ENCODE data around the gene PDX1.

Gene PDX1

DNA sequence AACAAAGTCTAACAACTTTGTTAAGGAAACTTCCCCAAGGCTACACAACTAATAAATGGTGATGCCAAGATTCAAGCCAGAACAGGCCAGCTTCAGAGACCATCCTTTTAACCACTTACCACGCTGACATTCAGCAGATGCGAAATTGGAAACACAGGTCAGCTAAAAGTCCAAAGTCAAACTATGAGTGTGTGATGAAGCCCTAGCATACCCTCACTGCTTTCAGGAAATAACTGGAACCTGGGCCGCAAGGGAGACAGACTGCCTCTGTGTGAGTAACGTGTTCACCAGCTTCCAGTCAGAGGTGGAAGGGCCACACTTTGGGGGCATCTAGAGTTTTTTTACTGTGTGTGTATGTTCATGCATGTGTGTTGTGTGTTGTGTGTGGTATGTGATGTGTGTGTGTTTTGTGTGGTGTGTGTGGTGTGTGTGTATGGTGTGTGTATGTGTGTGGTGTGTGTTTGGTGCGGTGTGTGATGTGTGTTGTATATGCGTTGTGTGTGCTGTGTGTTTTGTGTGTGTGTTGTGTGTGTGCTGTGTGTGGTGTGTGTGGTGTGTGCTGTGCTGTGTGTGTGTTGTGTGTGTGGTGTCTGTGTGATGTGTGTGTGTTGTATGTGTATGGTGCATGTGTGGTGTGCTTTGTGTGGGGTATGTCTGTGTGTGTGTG, 12.5 kb upstream of the PDX1 start:
- no peak for DNase-seq
- TF ChIP-seq, protein P1, sequence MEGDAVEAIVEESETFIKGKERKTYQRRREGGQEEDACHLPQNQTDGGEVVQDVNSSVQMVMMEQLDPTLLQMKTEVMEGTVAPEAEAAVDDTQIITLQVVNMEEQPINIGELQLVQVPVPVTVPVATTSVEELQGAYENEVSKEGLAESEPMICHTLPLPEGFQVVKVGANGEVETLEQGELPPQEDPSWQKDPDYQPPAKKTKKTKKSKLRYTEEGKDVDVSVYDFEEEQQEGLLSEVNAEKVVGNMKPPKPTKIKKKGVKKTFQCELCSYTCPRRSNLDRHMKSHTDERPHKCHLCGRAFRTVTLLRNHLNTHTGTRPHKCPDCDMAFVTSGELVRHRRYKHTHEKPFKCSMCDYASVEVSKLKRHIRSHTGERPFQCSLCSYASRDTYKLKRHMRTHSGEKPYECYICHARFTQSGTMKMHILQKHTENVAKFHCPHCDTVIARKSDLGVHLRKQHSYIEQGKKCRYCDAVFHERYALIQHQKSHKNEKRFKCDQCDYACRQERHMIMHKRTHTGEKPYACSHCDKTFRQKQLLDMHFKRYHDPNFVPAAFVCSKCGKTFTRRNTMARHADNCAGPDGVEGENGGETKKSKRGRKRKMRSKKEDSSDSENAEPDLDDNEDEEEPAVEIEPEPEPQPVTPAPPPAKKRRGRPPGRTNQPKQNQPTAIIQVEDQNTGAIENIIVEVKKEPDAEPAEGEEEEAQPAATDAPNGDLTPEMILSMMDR (IDR thresholded peaks at IDR 0.05; ENCODE audit: low read depth, low read length): no peak
- Histone ChIP-seq H3K9me3 (ENCODE audit: severe bottlenecking) (peaks cover 8% of the 10 kb centered on the region), H3K27me3 (ENCODE audit: insufficient read depth, low read depth, severe bottlenecking) (peaks cover 99% of the 10 kb centered on the region), H3K4me3 (ENCODE audit: low read depth, low read length) (no peak overlapping the region), H3K36me3 (no peaks in the 10 kb centered on the region), H3K27ac (no peak overlapping the region)

- TF ChIP-seq, protein P1 (IDR thresholded peaks at IDR 0.05; ENCODE audit: low read depth, low read length): no peak
- Histone ChIP-seq H3K36me3 (no peaks in the 10 kb centered on the region), H3K9me3 (ENCODE audit: severe bottlenecking) (peaks cover 8% of the 10 kb centered on the region), H3K4me3 (ENCODE audit: low read depth, low read length) (no peak overlapping the region), H3K27ac (no peak overlapping the region), H3K27me3 (ENCODE audit: insufficient read depth, low read depth, severe bottlenecking) (peaks cover 100% of the 10 kb centered on the region)
- DNase-seq: no peak
Observed at GRCh38 chr13:27909378-27909777, 10.4 kb upstream of the PDX1 start.

DNA sequence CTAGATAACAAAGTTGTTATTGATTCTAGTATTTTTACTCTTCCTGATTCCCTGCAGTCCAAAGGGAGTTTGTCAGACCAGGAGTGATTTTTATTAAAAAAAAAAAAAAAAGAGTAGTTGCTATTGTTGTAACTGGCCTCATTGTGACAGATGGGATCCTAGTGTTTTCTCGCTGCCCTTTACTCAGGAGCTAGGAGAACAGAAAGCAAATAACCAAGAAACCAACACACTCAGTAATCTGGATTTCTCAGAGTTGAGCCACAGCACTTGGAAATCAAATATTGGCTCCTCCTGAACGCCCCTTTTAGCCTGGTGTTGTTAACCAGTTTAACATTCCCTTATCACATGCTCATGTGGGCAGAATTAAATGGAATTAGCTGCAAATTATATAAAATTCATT, 8.3 kb upstream of the PDX1 start:
- no peak for DNase-seq
- TF ChIP-seq, protein P1 (IDR thresholded peaks at IDR 0.05; ENCODE audit: low read depth, low read length): no peak
- Histone ChIP-seq H3K4me3 (ENCODE audit: low read depth, low read length) (no peak overlapping the region), H3K9me3 (ENCODE audit: severe bottlenecking) (peaks cover 8% of the 10 kb centered on the region), H3K27me3 (ENCODE audit: insufficient read depth, low read depth, severe bottlenecking) (peaks cover 98% of the 10 kb centered on the region), H3K27ac (no peak overlapping the region), H3K36me3 (no peaks in the 10 kb centered on the region)

GRCh38 chr13:27913160-27913559, 6.6 kb upstream of the PDX1 start:
- H3K27me3 ChIP-seq (ENCODE audit: insufficient read depth, low read depth, severe bottlenecking): peaks cover 98% of the 10 kb centered on the region
- H3K27ac ChIP-seq: no peak overlapping the region
- peaks cover 21% of the 10 kb centered on the region for H3K9me3 ChIP-seq (ENCODE audit: severe bottlenecking)
- no peak for DNase-seq
- no peaks in the 10 kb centered on the region for H3K36me3 ChIP-seq
- TF ChIP-seq, protein P1 (IDR thresholded peaks at IDR 0.05; ENCODE audit: low read depth, low read length): no peak
- H3K4me3 ChIP-seq (ENCODE audit: low read depth, low read length): no peak overlapping the region

DNA sequence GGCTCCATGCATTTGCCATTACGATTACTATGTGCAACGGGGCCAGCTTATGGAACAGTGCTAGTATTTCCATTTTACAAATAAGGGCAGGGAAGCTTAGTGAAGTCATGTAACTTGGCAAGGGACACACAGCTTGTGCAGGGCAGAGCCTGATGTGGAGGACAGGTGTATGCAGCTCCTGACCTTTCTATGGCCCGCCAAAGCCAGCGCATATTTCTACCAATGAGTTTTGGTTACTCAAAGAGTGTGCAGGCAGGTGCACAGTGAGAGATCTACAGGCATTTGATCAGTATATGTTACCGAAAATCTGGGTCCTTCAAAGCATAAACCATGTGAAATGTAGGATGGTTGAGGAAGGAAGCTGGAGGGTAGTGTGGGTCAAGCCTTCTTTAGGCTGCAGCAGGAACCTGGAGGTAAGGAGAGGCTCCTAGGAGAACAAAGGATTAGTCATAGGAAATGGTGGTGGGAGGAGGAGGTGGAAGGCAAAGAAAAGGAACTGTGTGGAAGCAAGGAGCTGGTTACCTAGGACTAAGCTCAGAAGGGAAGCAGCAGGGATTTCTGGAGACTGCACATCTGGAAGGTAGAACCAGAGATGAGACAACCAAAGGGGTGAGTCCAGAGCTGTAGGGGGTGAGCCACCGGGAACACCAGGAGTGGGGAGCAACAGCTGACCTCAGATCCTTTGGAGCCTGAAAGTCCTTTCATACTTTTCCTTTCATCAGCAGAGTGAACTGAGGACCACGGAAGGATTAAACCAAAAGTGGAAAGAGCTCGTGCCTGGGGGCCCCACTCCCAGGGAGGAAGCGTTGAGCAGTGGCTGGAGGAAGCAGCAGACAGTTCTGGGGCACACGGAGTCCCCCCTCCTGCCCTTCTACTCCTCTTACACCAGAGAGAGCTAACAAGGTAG, 4.2 kb upstream of the PDX1 start:
- TF ChIP-seq, protein P1 (IDR thresholded peaks at IDR 0.05; ENCODE audit: low read depth, low read length): no peak
- no peak overlapping the region for H3K4me3 ChIP-seq (ENCODE audit: low read depth, low read length)
- H3K27ac ChIP-seq: no peak overlapping the region
- H3K9me3 ChIP-seq (ENCODE audit: severe bottlenecking): peaks cover 41% of the 10 kb centered on the region
- H3K36me3 ChIP-seq: no peaks in the 10 kb centered on the region
- no peak for DNase-seq
- H3K27me3 ChIP-seq (ENCODE audit: insufficient read depth, low read depth, severe bottlenecking): peaks cover 98% of the 10 kb centered on the region
